ENCODE results near the gene PLXNC1. TPM values are rescaled to one million over a fixed set of nuclear protein-coding genes. Genes with fewer than 3 reads are reported as not detected.

The PLXNC1 gene
- total RNA-seq, 1 donor from 2014 or later = 1.1 TPM

GRCh38 chr12:94157181-94157580, 8.8 kb downstream of the PLXNC1 start:
- no peak for ATAC-seq
- no peak for DNase-seq (ENCODE audit: low spot score)

GRCh38 chr12:94157981-94158411, 9.6 kb downstream of the PLXNC1 start:
- no peak for ATAC-seq
- DNase-seq (ENCODE audit: low spot score) = no peak

- no peak for ATAC-seq
Measured at GRCh38 chr12:94158666-94159065, 10.3 kb downstream of the PLXNC1 start.

GRCh38 chr12:94162108-94162507, 13.7 kb downstream of the PLXNC1 start:
- no peak for ATAC-seq

More at GRCh38 chr12:94158666-94159065, 10.3 kb downstream of the PLXNC1 start:
- DNase-seq (ENCODE audit: low spot score) = no peak

GRCh38 chr12:94163850-94164249, 15.5 kb downstream of the PLXNC1 start:
- DNase-seq (ENCODE audit: low spot score) = no peak
- ATAC-seq = no peak

More at GRCh38 chr12:94162108-94162507, 13.7 kb downstream of the PLXNC1 start:
- no peak for DNase-seq (ENCODE audit: low spot score)

GRCh38 chr12:94165138-94165537, 16.8 kb downstream of the PLXNC1 start:
- DNase-seq (ENCODE audit: low spot score) (no peak), ATAC-seq (no peak)

GRCh38 chr12:94165670-94166364, 17.4 kb downstream of the PLXNC1 start:
- DNase-seq (ENCODE audit: low spot score) (no peak), ATAC-seq (no peak)

GRCh38 chr12:94167071-94167755, 18.8 kb downstream of the PLXNC1 start:
- DNase-seq (ENCODE audit: low spot score) (no peak), ATAC-seq (no peak)

- ATAC-seq (no peak), DNase-seq (ENCODE audit: low spot score) (no peak)
Measured at GRCh38 chr12:94167756-94168416, 19.5 kb downstream of the PLXNC1 start.

- ATAC-seq = no peak
- no peak for DNase-seq (ENCODE audit: low spot score)
Measured at GRCh38 chr12:94169495-94169894, 21.1 kb downstream of the PLXNC1 start.

GRCh38 chr12:94169966-94170689, 21.8 kb downstream of the PLXNC1 start:
- DNase-seq (ENCODE audit: low spot score) (no peak), ATAC-seq (no peak)

GRCh38 chr12:94170690-94171594, 22.6 kb downstream of the PLXNC1 start:
- DNase-seq (ENCODE audit: low spot score) (no peak), ATAC-seq (no peak)

GRCh38 chr12:94171595-94171930, 23.2 kb downstream of the PLXNC1 start:
- ATAC-seq = no peak
- no peak for DNase-seq (ENCODE audit: low spot score)

- no peak for DNase-seq (ENCODE audit: low spot score)
- no peak for ATAC-seq
Measured at GRCh38 chr12:94172031-94172430, 23.7 kb downstream of the PLXNC1 start.

- ATAC-seq (no peak), DNase-seq (ENCODE audit: low spot score) (no peak)
Measured at GRCh38 chr12:94172973-94173372, 24.6 kb downstream of the PLXNC1 start.

GRCh38 chr12:94173660-94174265, 25.4 kb downstream of the PLXNC1 start:
- ATAC-seq = no peak
- DNase-seq (ENCODE audit: low spot score) = no peak

GRCh38 chr12:94174576-94174975, 26.2 kb downstream of the PLXNC1 start:
- no peak for ATAC-seq

GRCh38 chr12:94175763-94176668, 27.6 kb downstream of the PLXNC1 start:
- DNase-seq (ENCODE audit: low spot score) (no peak), ATAC-seq (no peak)

More at GRCh38 chr12:94174576-94174975, 26.2 kb downstream of the PLXNC1 start:
- DNase-seq (ENCODE audit: low spot score) = no peak

GRCh38 chr12:94178054-94178453, 29.7 kb downstream of the PLXNC1 start:
- DNase-seq (ENCODE audit: low spot score) (no peak), ATAC-seq (no peak)

Measured in left lobe of liver (tissue), 2 donors.